Astrocyte of the cerebellum (primary cell): ENCODE measurements around the gene MAZ.
A peak's percentile ranks its signal among the peaks of the same experiment; 100 is the strongest.

Experiments
- DNase-seq: peaks from one replicate; pipeline ENCODE4 v3.0.0-alpha.2; 2011; ENCODE audit warnings: low read depth
- H3K4me3 ChIP-seq: 2 replicates; pipeline ENCODE4 v1.5.1; 2011; ENCODE audit warnings: mild to moderate bottlenecking, low read depth, low read length, moderate library complexity
- CTCF ChIP-seq: IDR thresholded peaks from 2 replicates; pipeline ENCODE4 v1.5.1; 2012; ENCODE audit warnings: low read length, low read depth, moderate library complexity, mild to moderate bottlenecking; ENCODE audit errors: missing control alignments
- in situ Hi-C: cut with HindIII; loops from 2 replicates; pipeline ENCODE4 v1.10.0; 2017; ENCODE audit warnings: low sequenced_read_pairs

The MAZ gene

GRCh38 chr16:29848420-29849297 is 42.3 kb downstream of the MAZ start:
- peak; percentile 24 for DNase-seq
- peak; percentile 91 for TF ChIP-seq CTCF
- no peak overlapping the region for H3K4me3 ChIP-seq
- in situ Hi-C loops = no loop called here

- in situ Hi-C loops = no loop called here
- TF ChIP-seq CTCF = no peak
- DNase-seq = no peak
- no peak overlapping the region for H3K4me3 ChIP-seq
Measured at GRCh38 chr16:29849505-29849904, 43.2 kb downstream of the MAZ start.

GRCh38 chr16:29850998-29851397 is 44.7 kb downstream of the MAZ start:
- H3K4me3 ChIP-seq = no peak overlapping the region
- no peak for TF ChIP-seq CTCF
- no peak for DNase-seq
- in situ Hi-C loops = no loop called here

GRCh38 chr16:29852654-29853053 is 46.3 kb downstream of the MAZ start:
- no peak for DNase-seq
- no peak overlapping the region for H3K4me3 ChIP-seq
- in situ Hi-C loops = no loop called here
- no peak for TF ChIP-seq CTCF

GRCh38 chr16:29854520-29855100 is 48.3 kb downstream of the MAZ start:
- H3K4me3 ChIP-seq = no peak overlapping the region
- in situ Hi-C loops = no loop called here
- no peak for DNase-seq
- no peak for TF ChIP-seq CTCF

GRCh38 chr16:29857133-29857760 is 50.9 kb downstream of the MAZ start:
- DNase-seq = no peak
- in situ Hi-C loops = no loop called here

More at GRCh38 chr16:29857133-29857760, 50.9 kb downstream of the MAZ start:
- no peak overlapping the region for H3K4me3 ChIP-seq
- no peak for TF ChIP-seq CTCF
